GM21825 (cell line): ENCODE measurements around the gene PFDN6.
A peak's percentile ranks its signal among the peaks of the same experiment; 100 is the strongest.

Experiments used
- ATAC-seq: cut with Tn5 transposase; IDR thresholded peaks from one replicate; pipeline ENCODE4 v1.9.1; 2021; ENCODE audit warnings: mild to moderate bottlenecking, moderate library complexity; ENCODE audit not compliant: unreplicated experiment

The PFDN6 gene

GRCh38 chr6:33314943-33315792, 25.8 kb downstream of the PFDN6 start:
- ATAC-seq, result no peak

DNA sequence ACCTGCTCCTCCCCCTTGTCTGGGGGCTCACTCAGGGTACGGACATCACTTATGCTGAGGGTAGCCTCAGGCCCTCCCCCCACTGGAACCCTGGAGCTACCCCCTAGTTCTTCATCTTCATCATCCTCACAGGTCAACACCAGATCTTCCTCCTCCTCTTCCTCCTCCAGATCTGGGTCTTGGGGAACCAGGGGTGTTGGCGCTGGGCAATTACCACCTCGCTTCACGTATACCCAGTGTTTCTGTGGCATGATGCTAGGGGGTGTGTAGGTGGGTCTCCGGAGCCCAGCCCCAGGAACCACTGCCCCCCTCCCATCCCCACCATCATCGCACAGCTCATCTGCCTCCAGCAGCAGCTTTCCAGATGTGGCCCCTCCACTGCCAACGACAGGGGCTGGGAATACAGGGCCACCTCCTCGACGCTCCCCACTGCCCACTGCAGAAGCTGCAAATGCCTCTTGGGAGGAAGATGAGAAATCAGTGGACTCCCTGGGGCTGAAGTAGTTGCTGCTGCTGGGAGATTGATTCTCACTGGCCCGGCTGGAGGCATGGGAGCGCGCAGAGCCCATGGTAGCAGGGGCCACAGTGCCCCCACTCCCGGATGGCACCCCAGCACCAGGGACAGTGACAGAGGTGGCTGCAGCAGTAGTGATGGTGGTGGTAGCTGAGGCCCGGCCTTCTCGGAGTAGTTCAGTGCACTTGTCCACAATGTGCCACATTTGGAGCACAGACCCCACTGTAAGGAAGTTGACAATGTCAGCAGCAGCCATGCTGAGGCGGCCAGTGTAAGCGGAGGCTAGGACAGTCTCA, 26.6 kb downstream of the PFDN6 start:
- ATAC-seq, result no peak

DNA sequence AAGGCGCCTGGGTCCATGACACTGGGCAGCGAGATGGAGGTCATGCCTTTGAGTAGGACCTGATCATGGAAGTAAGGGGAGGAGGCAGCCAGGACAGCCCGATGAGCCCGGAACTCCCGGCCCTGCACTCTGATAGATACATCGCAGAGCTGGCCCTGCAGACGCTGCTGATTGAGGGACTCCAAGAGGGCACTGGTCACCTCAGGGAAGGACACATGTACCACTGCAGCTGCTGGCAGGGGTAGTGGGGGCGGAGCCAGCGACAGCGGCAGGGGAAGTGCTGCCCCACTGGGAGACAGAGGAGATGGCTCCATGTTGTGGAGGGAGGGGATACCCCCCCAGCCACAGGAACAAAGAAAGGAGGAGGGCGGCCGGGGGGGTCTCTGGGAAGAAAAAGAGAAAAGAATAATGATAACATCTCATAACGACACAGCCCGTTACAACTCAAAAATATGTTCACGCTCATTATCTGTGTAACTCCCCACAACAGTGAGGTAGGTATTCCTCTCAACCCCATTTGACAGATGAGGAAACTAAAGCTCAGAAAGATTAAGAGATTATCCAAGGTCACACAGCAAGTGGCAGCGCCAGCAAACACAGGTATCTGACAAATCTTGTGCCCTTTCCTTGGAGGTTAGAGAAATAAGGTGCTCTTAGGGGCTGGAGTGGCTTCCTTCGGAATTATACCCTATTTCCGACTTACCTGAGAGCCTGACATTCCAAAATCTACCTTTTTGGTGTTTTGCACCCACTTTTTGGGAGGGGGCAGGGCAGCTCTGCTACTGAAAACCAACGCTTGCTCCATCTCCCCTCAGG, 27.4 kb downstream of the PFDN6 start:
- ATAC-seq, result no peak

DNA sequence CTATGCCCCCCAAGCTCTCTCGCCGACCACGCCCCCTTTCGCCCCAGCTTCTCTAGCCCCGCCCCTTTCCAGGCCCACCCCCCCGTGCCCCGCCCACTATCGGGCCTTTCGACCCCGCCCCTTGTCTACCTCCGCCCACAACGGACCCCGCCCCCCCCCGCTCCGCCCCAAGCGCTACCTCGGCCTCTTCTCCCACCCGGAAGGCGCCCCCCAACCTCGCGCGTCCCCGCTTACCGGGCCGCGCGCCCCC, 27.9 kb downstream of the PFDN6 start:
- ATAC-seq, result no peak

GRCh38 chr6:33317669-33318425, 28.4 kb downstream of the PFDN6 start, which contains the start of gene ZBTB22:
TSS of gene ZBTB22 (minus strand) at chr6:33317744. CDS start at chr6:33316916, 828 bp downstream.
- peak; percentile 40 for ATAC-seq

DNA sequence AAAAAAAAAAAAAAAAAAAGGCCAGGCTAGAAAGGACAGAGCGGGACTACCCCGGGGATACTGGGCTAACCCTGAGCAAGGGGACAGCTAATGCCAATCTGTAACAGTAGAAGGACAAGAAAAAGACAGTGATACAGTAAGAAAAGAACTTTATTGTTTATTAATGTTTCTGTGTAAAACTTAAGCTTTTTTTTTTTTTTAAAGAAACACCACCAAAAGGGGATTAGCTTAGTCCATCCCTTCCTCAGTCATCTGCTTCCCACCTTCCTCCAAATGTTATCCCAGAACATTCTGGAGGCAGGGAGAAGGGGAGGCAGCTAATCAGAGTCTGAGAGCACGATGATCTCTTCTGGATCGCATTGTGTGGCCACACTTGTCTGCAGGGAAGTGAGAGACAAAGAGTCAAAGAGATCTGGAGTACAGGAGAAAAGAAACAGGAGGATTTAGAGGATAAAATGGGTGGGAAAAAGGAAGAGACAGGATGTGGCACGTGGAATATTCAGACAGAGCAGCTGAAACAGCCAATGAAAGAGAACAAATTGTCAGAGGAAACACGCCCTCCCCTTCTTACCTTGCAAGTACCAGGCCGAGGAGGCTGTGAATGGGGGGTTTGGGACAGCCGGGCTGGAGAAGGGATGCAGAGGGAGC, 29.1 kb downstream of the PFDN6 start:
- no peak for ATAC-seq

- ATAC-seq, result no peak
Observed at GRCh38 chr6:33319939-33320314, 30.5 kb downstream of the PFDN6 start.

DNA sequence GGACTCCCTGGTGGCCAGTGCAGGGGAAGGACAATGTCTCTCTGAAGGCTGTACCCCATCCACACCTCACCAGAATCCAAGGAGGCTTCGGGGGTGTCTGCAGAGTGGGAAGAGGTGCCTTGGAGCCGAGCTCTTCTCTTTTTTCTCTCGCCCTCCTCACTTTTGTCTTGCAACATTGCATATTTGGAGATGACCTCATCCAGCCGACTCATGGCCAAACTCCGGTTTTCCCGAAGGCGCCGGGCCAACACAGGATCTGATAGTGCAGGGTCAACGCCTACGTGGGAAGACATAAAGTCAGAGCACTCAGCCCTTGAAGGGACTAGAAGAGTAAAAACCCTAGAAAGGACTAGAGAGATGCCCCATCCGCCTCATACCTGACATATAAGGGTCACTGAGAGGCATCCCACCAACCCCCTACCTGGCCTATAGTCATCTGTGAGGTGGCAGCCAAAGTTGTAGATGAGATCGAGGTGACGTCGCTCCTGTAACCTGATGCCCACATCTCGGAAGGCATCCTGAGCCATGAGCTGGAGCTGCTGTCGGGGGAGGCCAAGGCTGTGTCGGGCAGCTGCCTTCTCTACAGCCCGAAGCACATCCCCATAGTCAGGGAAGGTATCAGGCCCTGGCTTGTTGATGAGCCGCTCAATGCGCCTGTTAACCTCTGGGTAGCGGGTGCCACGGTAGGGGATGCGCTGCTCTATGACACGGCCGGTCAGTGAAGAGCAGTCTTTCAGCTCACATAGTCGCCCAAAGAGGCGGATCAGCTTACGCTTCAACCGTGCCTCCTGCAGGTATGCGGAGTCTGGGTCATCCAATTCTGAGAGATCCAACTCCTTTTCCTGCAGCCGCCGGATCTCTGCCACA, 31.1 kb downstream of the PFDN6 start:
- no peak for ATAC-seq

DNA sequence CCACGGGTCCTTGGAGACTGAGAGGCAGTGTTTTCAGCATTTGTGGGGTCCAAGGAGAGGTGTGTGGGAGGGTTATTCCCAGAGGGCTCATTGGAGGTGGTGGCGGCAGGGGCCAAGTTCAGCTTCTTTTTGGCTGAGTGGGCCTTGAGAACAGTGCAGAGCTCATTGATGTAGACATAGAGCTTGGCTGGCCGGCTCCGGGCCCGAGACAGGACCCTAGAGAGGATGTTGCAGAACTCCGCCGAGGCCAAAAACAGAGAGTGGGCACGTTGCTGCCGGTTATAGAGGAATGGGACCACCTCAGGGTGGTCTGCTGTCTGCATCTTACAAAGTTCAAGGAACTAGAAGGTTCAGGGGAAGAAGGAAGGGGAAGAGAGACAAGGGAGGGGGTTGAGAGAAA, 31.8 kb downstream of the PFDN6 start:
- no peak for ATAC-seq

GRCh38 chr6:33323623-33323948, 34.2 kb downstream of the PFDN6 start:
- ATAC-seq, result no peak

DNA sequence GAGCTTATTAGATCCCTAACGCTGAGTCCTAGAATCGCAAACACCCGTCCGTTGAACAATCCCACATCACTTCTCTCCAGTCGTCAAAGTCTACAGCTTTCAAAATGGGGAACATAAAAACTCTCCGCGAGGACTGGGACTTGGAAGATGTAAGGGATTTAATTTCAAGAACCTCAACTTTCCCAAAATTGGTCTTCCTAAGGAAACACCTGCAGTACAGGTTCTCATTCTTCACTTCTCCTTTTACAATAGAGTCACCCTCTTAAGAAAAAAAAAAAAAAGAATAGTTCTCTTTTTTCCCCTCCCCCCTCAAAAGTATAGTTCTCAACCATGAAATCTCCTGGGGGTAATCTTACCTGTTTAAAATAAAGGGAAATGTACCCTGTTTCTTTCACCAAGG, 34.7 kb downstream of the PFDN6 start:
- ATAC-seq, result no peak

GRCh38 chr6:33329058-33329457, 39.7 kb downstream of the PFDN6 start:
- ATAC-seq, result no peak

DNA sequence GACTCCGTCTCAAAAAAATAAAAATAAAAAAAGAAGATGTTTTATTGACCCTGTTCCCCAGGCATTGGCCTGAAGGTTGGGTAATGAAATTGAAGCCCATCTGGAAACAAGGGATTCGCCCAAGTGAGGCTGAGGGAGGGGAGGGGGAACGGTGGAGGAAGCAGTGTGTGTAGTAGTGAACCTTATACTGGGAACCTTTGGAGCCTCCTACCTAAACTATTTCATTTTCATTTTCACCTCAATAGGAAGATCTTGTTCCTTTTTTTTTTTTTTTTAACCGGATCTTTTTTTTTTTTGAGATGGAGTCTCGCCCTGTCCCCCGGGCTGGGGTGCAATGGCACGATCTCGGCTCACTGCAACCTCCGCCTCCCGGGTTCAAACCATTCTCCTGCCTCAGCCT, 41.3 kb downstream of the PFDN6 start:
- ATAC-seq, result no peak

DNA sequence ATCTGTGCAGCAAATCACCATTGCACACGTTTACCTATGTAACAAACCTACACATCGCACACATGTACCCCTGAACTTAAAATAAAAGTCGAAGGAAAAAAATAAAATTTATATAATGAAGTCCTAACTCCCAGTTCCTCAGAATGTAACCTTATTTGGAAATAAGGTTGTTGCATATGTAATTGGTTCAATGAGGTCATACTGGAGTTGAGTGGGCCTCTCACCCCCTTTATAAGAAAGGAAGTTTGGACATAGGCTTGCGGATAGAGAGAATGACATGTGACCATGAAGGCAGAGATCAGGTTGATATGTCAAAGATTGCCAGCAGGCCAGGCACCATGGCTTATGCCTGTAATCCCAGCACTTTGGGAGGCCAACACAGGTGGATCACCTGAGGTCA, 44.3 kb downstream of the PFDN6 start:
- ATAC-seq, result no peak

DNA sequence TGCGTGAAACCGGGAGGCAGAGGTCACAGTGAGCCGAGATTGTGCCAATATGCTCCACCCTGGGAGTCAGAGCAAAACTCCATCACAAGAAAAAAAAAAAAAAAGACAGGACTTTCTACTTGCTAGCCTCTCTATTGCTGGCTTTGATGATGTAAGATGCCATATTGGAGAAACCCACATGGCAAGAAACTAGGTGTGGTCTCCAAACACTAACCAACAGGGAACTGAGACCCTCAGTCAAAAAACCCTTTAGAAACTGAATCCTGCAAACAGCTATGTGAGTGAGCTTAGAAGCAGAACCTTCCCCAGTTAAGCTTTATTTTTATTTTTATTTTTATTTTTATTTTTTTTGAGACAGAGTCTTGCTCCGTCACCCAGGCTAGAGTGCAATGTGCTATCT, 46.5 kb downstream of the PFDN6 start:
- ATAC-seq, result no peak

DNA sequence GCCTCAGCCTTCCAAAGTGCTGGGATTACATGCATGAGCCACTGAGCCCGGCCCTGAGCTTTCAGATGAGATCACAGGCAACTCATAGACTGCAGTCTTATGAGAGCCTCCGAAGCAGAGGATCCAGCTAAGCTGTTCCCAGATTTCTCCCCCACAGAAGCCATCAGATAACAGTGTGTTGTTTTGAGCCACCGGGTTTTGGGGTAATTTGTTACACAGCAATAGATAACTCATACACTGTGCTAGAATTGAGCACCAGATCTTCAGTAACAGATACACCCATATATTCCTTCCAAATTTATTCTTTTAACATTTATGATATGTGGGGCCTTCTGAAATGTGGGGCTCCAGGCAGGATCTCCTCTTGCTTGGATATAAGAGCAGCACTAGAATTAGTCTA, 47.1 kb downstream of the PFDN6 start:
- no peak for ATAC-seq

- ATAC-seq, result no peak
Observed at GRCh38 chr6:33339193-33339592, 49.8 kb downstream of the PFDN6 start.
